ENCODE data around the gene SAFB2.

GRCh38 chr19:5617080-5617479 is 5.5 kb downstream of the SAFB2 start:
- TF ChIP-seq CTCF (IDR thresholded peaks at IDR 0.05) (no peak), EP300 (IDR thresholded peaks at IDR 0.05) (no peak), POLR2A (IDR thresholded peaks at IDR 0.05) (no peak), POLR2AphosphoS5 (IDR thresholded peaks at IDR 0.05) (no peak)
